SH-SY5Y (cell line): ENCODE measurements around the gene PTTG1IP.

Source experiments
- GATA2 ChIP-seq: IDR thresholded peaks from 2 replicates; pipeline ENCODE4 v1.6.1; 2011; ENCODE audit warnings: mild to moderate bottlenecking, low read depth, low read length
- GATA3 ChIP-seq: IDR thresholded peaks from 2 replicates; pipeline ENCODE4 v1.6.1; 2011; ENCODE audit warnings: low read depth, mild to moderate bottlenecking, low read length, moderate library complexity

DNA sequence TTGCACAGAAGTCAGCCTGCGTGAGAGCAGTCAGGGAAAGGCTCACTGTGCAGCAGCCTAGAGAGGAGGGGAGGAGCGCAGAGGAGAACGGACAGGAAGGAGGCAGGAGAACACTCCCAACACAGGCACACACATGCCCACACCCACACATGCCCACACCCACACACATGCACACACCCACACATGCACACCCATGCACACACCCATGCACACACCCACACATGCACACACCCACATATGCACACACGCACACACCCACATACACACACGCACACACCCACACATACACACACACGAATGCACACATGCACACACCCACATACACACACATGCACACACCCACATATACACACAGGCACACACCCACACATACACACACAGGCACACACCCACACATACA, 62.7 kb downstream of the PTTG1IP start:
- TF ChIP-seq GATA3 (no peak), GATA2 (no peak)
